ENCODE measurements around the gene IPO11.
"Not testable (repeated sequence)": the region's sequence is repeated elsewhere in the genome, so short reads cannot be mapped to it uniquely, and the experiment has no call there.

IPO11 gene

GRCh38 chr5:62564101-62564500 is 151.5 kb downstream of the IPO11 start:
- Histone ChIP-seq H3K36me3 (peaks cover 58 to 90% (median 82%) of the 10 kb centered on the region in 11 experiments), H3K27ac (no peak overlapping the region), H3K9ac (no peak overlapping the region), H3K4me1 (no peaks in the 10 kb centered on the region), H3K4me2 (no peak overlapping the region), H4K20me1 (no peaks in the 10 kb centered on the region), H3K27me3 (no peaks in the 10 kb centered on the region), H3K4me3 (no peak overlapping the region), H3K9me3 (replicated peaks in 1 of 11) (peaks cover 32 to 43% (median 36%) of the 10 kb centered on the region in 11 experiments)
- TF ChIP-seq Cebpa-rat (IDR thresholded peaks at IDR 0.05): no peak

DNA sequence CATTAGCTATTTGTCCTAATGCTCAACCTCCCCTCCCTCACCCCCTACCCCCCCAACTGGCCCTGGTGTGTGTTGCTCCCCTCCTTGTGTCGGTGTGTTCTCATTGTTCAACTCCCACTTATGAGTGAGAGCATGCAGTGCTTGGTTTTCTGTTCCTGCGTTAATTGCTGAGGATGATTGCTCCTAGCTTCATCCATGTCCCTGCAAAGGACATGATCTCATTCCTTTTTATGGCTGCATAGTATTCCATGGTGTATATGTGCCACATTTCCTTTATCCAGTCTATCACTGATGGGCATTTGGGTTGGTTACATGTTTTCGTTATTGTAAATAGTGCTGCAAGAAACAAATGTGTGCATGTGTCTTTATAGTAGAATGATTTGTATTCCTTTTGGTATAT is 153.2 kb downstream of the IPO11 start:
- H3K9ac ChIP-seq, H3K27me3 ChIP-seq, H3K4me1 ChIP-seq, H3K4me3 ChIP-seq, H3K4me2 ChIP-seq, H4K20me1 ChIP-seq, H3K27ac ChIP-seq: not testable (repeated sequence)
- Histone ChIP-seq H3K9me3 (replicated peaks in 1 of 11) (peaks cover 32 to 45% (median 36%) of the 10 kb centered on the region in 11 experiments), H3K36me3 (peaks cover 46 to 83% (median 67%) of the 10 kb centered on the region in 11 experiments)

GRCh38 chr5:62568143-62568542 is 155.6 kb downstream of the IPO11 start:
- H3K9ac ChIP-seq: no peak overlapping the region
- H3K27me3 ChIP-seq: no peaks in the 10 kb centered on the region
- H3K4me1 ChIP-seq: no peaks in the 10 kb centered on the region
- no peak overlapping the region for H3K4me2 ChIP-seq
- peaks cover 33 to 78% (median 58%) of the 10 kb centered on the region in 11 experiments for H3K36me3 ChIP-seq
- no peaks in the 10 kb centered on the region for H4K20me1 ChIP-seq
- no peak for TF ChIP-seq Cebpa-rat (IDR thresholded peaks at IDR 0.05)
- H3K4me3 ChIP-seq: peak overlapping the region in 2 of 10 experiments; percentile 18 to 25; a peak in 2 of 20 replicates
- peaks cover 32 to 45% (median 36%) of the 10 kb centered on the region in 11 experiments for H3K9me3 ChIP-seq (replicated peaks in 1 of 11)
- no peak overlapping the region for H3K27ac ChIP-seq

DNA sequence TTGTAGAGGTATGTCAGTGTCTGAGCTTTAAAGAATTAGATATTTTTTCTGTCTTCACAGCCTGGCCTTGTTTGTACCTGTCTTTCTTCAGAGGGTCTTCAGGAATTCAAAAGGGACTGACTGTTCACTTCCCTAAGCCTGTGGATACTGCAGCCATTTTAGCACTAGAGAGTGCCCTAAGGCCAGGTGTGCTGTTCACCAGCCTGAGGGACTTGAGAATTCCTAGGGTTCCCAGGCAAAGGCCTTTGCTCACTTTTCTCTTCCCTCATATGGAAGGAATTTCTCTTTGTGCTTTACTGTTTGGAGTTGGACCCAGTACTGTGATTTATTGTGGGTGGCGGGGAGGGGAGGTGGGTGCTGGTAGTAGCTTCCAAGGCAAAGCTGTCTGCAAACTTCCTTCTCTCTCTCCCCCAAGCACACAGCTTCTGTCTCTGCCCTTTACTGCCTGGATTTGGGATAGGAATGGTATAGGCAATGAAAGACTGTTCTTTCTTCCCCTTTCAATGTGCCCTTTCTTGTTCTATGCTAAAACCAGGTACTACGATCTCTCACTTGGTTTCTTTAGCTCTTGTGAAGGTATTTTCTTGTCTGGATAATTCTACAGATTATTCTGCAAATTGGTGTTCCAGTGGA is 156.4 kb downstream of the IPO11 start:
- TF ChIP-seq Cebpa-rat (IDR thresholded peaks at IDR 0.05): no peak
- no peaks in the 10 kb centered on the region for H3K27me3 ChIP-seq
- H3K4me2 ChIP-seq: no peak overlapping the region
- no peaks in the 10 kb centered on the region for H4K20me1 ChIP-seq
- H3K9me3 ChIP-seq (replicated peaks in 1 of 11): peaks cover 32 to 45% (median 36%) of the 10 kb centered on the region in 11 experiments
- H3K4me3 ChIP-seq: no peak overlapping the region
- no peak overlapping the region for H3K9ac ChIP-seq
- peaks cover 0 to 5% (median 0%) of the 10 kb centered on the region in 10 experiments; a peak in 6 of 20 replicates for H3K4me1 ChIP-seq
- no peak overlapping the region for H3K27ac ChIP-seq
- H3K36me3 ChIP-seq: peaks cover 33 to 81% (median 58%) of the 10 kb centered on the region in 11 experiments

DNA sequence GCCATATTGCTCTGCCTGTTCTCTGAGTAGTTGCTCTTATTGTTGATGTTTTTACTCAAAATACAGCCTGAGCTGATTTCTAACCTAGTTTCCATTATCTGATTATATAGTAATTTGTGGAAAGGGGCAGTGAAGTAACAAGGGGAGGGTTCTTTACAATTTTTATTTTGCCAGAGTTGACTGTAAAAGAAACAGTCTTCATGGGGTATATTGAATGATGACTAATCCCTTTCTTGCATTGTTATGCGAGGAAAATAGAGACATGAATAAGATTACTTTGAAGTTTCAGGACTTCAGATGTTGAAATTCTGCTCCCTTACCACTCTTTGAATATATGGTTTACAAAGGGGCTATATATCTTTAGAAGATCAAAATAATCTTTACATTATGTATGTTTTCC is 156.9 kb downstream of the IPO11 start:
- Histone ChIP-seq H3K9ac (no peak overlapping the region), H3K27ac (no peak overlapping the region), H4K20me1 (no peaks in the 10 kb centered on the region), H3K4me3 (no peak overlapping the region), H3K36me3 (peaks cover 33 to 77% (median 56%) of the 10 kb centered on the region in 11 experiments), H3K4me2 (no peak overlapping the region), H3K27me3 (no peaks in the 10 kb centered on the region), H3K4me1 (peaks cover 0 to 10% (median 5%) of the 10 kb centered on the region in 10 experiments; a peak in 12 of 20 replicates), H3K9me3 (replicated peaks in 1 of 11) (peaks cover 32 to 45% (median 36%) of the 10 kb centered on the region in 11 experiments)
- no peak for TF ChIP-seq Cebpa-rat (IDR thresholded peaks at IDR 0.05)

- Histone ChIP-seq H3K27me3 (no peaks in the 10 kb centered on the region), H3K4me1 (peaks cover 27 to 45% (median 39%) of the 10 kb centered on the region in 10 experiments), H3K36me3 (peaks cover 4 to 54% (median 30%) of the 10 kb centered on the region in 11 experiments), H3K9me3 (replicated peaks in 1 of 11) (peaks cover 4 to 23% (median 12%) of the 10 kb centered on the region in 11 experiments), H3K4me2 (no peak overlapping the region), H3K9ac (no peak overlapping the region), H3K27ac (no peak overlapping the region), H3K4me3 (no peak overlapping the region), H4K20me1 (no peaks in the 10 kb centered on the region)
- no peak for TF ChIP-seq Cebpa-rat (IDR thresholded peaks at IDR 0.05)
Measured at GRCh38 chr5:62572918-62573514, 160.5 kb downstream of the IPO11 start.

- Histone ChIP-seq H3K27ac (peak overlapping the region in 2 of 11 experiments; percentile 4 to 31; a peak in 1 of 22 replicates), H3K27me3 (no peaks in the 10 kb centered on the region), H3K4me3 (no peak overlapping the region), H3K9ac (no peak overlapping the region), H3K9me3 (replicated peaks in 1 of 11) (peaks cover 0 to 12% (median 8%) of the 10 kb centered on the region in 11 experiments; a peak in 9 of 22 replicates), H4K20me1 (no peaks in the 10 kb centered on the region), H3K36me3 (peaks cover 0 to 44% (median 17%) of the 10 kb centered on the region in 11 experiments; a peak in 12 of 22 replicates), H3K4me1 (peaks cover 29 to 59% (median 51%) of the 10 kb centered on the region in 10 experiments), H3K4me2 (peak overlapping the region in 6 of 11 experiments; percentile 36 to 80 (median 62); a peak in 11 of 22 replicates)
- no peak for TF ChIP-seq Cebpa-rat (IDR thresholded peaks at IDR 0.05)
Measured at GRCh38 chr5:62574599-62574998, 162.0 kb downstream of the IPO11 start.

DNA sequence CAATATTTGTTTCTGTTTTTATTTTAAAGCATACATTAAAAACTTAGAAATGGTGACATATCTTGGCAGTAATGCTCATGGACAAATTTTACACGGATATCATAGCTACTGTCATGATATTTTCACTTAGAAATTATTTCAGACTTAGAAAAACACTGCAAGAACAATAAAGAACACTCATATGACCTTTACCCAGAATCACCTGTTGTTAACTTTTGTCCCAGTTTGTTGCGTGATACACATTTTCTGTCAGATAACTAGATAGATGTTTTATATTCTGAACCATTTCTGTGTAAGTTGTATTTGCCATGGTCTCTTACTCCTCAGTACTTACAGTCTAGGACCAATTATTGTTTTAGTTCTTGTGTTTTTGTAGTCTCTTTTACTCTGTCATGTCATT is 162.5 kb downstream of the IPO11 start:
- H3K4me2 ChIP-seq: peak overlapping the region in 10 of 11 experiments; percentile 27 to 80 (median 50); a peak in 19 of 22 replicates
- no peak overlapping the region for H3K9ac ChIP-seq
- peaks cover 29 to 64% (median 55%) of the 10 kb centered on the region in 10 experiments for H3K4me1 ChIP-seq

GRCh38 chr5:62575489-62575888 is 162.9 kb downstream of the IPO11 start:
- Histone ChIP-seq H3K27ac (peak overlapping the region in 3 of 11 experiments; percentile 26 to 31 (median 29); a peak in 5 of 22 replicates), H4K20me1 (no peaks in the 10 kb centered on the region), H3K4me1 (peaks cover 31 to 68% (median 59%) of the 10 kb centered on the region in 10 experiments), H3K4me2 (peak overlapping the region; percentile 27 to 80 (median 52); a peak in 19 of 22 replicates), H3K9me3 (replicated peaks in 1 of 11) (peaks cover 0 to 12% (median 8%) of the 10 kb centered on the region in 11 experiments; a peak in 9 of 22 replicates), H3K27me3 (no peaks in the 10 kb centered on the region), H3K9ac (no peak overlapping the region), H3K36me3 (peaks cover 0 to 48% (median 21%) of the 10 kb centered on the region in 11 experiments; a peak in 15 of 22 replicates), H3K4me3 (no peak overlapping the region)
- TF ChIP-seq Cebpa-rat (IDR thresholded peaks at IDR 0.05): no peak

More for the DNA sequence above, 162.5 kb downstream of the IPO11 start:
- no peak for TF ChIP-seq Cebpa-rat (IDR thresholded peaks at IDR 0.05)
- peaks cover 0 to 12% (median 8%) of the 10 kb centered on the region in 11 experiments; a peak in 9 of 22 replicates for H3K9me3 ChIP-seq (replicated peaks in 1 of 11)
- no peaks in the 10 kb centered on the region for H3K27me3 ChIP-seq
- H3K36me3 ChIP-seq: peaks cover 0 to 44% (median 20%) of the 10 kb centered on the region in 11 experiments; a peak in 12 of 22 replicates
- no peaks in the 10 kb centered on the region for H4K20me1 ChIP-seq
- peak overlapping the region in 1 of 11 experiments; percentile 31; a peak in 2 of 22 replicates for H3K27ac ChIP-seq
- H3K4me3 ChIP-seq: no peak overlapping the region
